ENCODE data around the gene CDC42EP2.

Gene CDC42EP2

DNA sequence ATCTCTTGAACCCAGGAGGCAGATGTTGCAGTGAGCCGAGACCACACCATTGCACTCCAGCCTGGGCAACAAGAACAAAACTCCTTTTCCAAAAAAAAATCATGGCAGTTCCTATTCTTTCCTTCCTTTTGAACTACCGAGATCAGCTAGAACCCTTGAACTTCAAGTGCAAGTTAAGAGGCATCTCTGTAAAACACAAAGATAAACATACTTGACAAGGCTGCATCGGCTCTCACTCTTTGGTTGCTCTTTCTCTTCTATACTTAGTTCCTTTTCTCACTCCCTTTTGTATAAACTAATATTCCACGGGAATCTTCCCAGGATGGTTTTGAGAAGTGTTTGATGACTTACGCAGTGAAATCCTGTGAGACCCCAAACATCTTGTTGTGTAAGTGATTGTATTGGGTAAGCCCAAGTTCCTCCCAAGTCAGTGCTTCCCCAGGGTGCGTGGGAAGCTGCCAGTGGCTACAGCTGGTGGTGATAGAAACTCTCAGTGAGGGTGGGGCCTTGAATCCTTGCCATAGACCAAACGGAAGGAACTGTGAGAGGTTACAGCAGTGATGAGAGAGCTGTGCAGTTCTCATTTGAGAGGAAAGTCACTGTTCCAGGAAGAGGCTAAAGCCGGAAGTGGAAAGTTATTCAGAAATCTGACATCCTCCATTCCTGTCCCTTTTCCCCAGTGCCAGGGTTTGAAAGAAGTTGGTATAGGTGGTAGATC is 24.1 kb upstream of the CDC42EP2 start:
- Mint-ChIP-seq H3K4me3 (no peak overlapping the region), H3K36me3 (peaks cover 34% of the 10 kb centered on the region)
- no peak for ATAC-seq (ENCODE audit: low read depth)

GRCh38 chr11:65291613-65292012 is 23.1 kb upstream of the CDC42EP2 start:
- H3K27me3 Mint-ChIP-seq = no peaks in the 10 kb centered on the region
- ATAC-seq (ENCODE audit: low read depth) (no peak), DNase-seq (ENCODE audit: low spot score in 2 of 2) (no peak)
- peaks cover 37% of the 10 kb centered on the region for H3K36me3 Mint-ChIP-seq
- H3K4me1 Mint-ChIP-seq = peaks cover 3% of the 10 kb centered on the region
- no peaks in the 10 kb centered on the region for H3K9me3 Mint-ChIP-seq
- no peak overlapping the region for H3K4me3 Mint-ChIP-seq
- no peak overlapping the region for H3K27ac Mint-ChIP-seq

More for the DNA sequence above, 24.1 kb upstream of the CDC42EP2 start:
- no peak for DNase-seq (ENCODE audit: low spot score in 2 of 2)
- H3K4me1 Mint-ChIP-seq = peaks cover 3% of the 10 kb centered on the region
- no peaks in the 10 kb centered on the region for H3K9me3 Mint-ChIP-seq
- H3K27ac Mint-ChIP-seq = peak overlapping the region; percentile 60
- H3K27me3 Mint-ChIP-seq = no peaks in the 10 kb centered on the region

DNA sequence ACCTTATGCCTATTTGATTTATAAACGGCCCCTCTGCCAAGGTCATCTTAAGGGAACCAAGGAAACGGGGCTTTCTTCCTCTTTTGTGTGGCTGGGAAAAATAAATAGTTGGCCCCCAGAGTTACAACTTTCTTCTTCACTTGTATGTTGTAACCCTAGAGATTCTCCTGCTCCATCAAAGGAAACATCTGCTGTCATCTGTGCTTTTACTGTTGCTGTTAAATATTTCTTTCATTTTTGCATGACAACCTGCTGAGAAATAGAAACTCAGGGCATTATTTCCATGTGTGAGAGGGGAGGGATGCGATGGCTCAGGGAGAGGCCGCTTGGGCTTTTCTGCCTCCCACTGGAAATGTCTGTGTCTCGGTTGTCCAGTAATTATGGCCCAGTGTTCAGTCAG is 21.8 kb upstream of the CDC42EP2 start:
- H3K27me3 Mint-ChIP-seq = no peaks in the 10 kb centered on the region
- no peak overlapping the region for H3K4me3 Mint-ChIP-seq
- ATAC-seq (ENCODE audit: low read depth) (no peak), DNase-seq (ENCODE audit: low spot score in 2 of 2) (no peak)
- peaks cover 34% of the 10 kb centered on the region for H3K36me3 Mint-ChIP-seq
- H3K4me1 Mint-ChIP-seq = peaks cover 3% of the 10 kb centered on the region
- H3K9me3 Mint-ChIP-seq = no peaks in the 10 kb centered on the region
- H3K27ac Mint-ChIP-seq = no peak overlapping the region

DNA sequence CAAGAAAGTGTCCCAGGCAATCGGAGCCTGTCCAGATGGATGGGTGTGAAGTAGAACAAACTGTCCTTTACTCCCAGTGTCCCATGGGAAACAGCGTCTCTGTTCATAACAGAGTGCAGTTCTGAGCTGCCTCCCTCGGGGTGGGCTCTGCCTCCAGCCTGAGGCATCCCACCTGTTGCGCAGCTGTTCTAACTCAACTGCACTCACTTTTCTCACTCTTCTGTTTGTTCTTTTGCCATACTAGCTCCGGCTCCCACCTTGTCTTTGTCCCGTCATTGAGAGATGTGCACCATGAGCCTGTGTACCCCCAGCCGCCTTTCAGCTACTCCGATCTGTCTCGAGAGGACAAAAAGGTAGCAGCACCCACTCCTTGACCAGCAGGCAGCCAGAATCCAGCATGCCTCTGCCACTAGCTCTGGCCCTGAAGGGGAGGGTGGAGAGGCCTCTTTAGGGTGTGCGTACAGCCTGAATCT is 20.7 kb upstream of the CDC42EP2 start:
- H3K27me3 Mint-ChIP-seq = no peaks in the 10 kb centered on the region
- H3K4me1 Mint-ChIP-seq = peaks cover 3% of the 10 kb centered on the region
- ATAC-seq (ENCODE audit: low read depth) (no peak), DNase-seq (ENCODE audit: low spot score in 2 of 2) (no peak)
- H3K4me3 Mint-ChIP-seq = no peak overlapping the region
- no peaks in the 10 kb centered on the region for H3K9me3 Mint-ChIP-seq
- peaks cover 35% of the 10 kb centered on the region for H3K36me3 Mint-ChIP-seq
- no peak overlapping the region for H3K27ac Mint-ChIP-seq

DNA sequence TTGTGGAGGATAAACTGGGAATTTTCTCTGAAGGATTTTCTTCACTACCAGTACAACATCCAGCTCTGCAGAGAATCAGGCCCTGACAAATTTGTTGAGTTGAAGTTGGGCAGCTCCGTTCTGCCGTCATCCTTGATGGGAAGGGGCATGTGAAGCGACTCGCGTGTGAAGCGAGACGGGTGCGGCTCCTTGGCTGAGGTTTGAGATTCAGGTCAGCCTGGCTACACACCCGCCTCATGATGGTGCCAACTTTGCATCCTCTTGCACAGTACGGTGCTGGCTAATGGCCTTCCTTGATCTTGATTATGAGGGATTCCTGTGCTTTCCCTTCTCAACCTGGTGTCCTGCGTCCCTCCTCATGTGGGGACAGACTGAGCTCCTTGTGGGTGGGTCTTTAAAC is 19.7 kb upstream of the CDC42EP2 start:
- no peaks in the 10 kb centered on the region for H3K27me3 Mint-ChIP-seq
- ATAC-seq (ENCODE audit: low read depth) (no peak), DNase-seq (ENCODE audit: low spot score in 2 of 2) (no peak)
- H3K36me3 Mint-ChIP-seq = peaks cover 31% of the 10 kb centered on the region
- H3K4me3 Mint-ChIP-seq = no peak overlapping the region
- peaks cover 3% of the 10 kb centered on the region for H3K4me1 Mint-ChIP-seq
- H3K27ac Mint-ChIP-seq = no peak overlapping the region
- H3K9me3 Mint-ChIP-seq = no peaks in the 10 kb centered on the region

DNA sequence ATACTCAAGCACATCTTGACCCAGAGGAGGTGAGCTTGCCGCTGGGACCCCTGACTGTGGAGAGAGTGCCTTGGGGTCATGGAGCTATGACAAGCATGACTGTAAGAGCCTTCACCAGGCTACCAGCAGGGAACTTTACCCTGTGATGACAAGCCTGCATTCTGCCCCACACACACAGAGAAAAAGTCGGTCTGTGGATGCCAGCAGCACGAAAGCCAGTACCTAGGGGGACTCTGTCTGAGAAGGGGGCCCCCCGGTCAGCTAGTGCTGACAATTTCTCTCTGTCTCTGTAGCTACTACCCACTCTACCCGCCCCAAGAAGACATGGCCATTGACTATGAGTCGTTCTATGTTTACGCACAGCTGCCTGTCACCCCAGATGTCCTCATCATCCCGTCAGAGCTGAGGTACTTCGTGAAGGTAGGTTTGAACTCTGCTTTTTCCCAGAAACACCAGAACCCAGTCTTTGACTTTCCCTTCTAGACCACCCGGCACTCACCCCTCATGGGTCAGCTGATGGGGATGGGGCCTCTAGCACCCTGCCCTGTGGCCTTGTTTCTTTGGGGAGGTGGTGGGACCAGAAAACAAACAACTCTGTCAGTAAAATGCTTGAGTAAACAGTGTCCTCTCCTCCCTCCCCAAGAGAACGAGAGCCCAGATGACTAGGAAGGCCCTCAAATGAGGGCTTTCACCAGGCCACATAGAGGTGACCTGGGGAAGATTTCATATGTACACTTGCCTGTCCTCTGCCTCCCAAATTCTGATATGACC is 18.9 kb upstream of the CDC42EP2 start:
- Mint-ChIP-seq H3K27ac (no peak overlapping the region), H3K27me3 (no peaks in the 10 kb centered on the region), H3K4me1 (no peaks in the 10 kb centered on the region), H3K4me3 (no peak overlapping the region), H3K9me3 (no peaks in the 10 kb centered on the region), H3K36me3 (peaks cover 26% of the 10 kb centered on the region)
- ATAC-seq (ENCODE audit: low read depth) (no peak), DNase-seq (ENCODE audit: low spot score in 2 of 2) (no peak)

DNA sequence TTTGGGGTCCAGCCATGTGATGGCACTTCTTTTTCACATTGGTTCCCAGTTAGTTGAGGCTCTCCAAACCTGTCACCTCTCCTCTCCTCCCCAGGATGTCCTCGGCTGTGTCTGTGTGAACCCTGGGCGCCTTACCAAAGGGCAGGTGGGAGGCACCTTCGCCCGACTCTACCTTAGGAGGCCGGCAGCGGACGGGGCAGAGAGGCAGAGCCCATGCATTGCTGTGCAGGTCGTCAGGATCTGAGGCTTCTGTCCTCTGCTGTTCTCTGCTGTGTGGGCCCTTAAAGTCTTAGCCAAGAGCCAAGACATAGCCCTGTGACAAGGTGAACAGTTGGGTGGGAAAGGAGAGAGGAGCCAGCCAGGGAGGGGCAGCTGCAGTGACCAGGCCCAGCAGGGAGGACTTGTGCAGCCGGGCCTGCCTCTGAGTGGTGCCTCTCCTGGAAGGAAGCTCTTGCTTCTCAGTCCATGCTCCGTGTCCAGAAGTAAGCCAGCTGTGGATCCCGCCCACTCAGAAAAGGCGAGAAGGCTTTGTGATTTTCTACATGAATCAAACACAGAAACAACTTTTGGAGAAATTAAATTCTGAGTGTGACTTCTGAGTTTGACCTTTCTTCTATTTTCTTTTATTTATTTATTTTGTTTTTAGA is 17.5 kb upstream of the CDC42EP2 start:
- DNase-seq (ENCODE audit: low spot score in 2 of 2) (no peak), ATAC-seq (ENCODE audit: low read depth) (no peak)
- no peaks in the 10 kb centered on the region for H3K27me3 Mint-ChIP-seq
- no peaks in the 10 kb centered on the region for H3K4me1 Mint-ChIP-seq
- H3K4me3 Mint-ChIP-seq = no peak overlapping the region
- H3K27ac Mint-ChIP-seq = no peak overlapping the region
- peaks cover 24% of the 10 kb centered on the region for H3K36me3 Mint-ChIP-seq
- no peaks in the 10 kb centered on the region for H3K9me3 Mint-ChIP-seq

DNA sequence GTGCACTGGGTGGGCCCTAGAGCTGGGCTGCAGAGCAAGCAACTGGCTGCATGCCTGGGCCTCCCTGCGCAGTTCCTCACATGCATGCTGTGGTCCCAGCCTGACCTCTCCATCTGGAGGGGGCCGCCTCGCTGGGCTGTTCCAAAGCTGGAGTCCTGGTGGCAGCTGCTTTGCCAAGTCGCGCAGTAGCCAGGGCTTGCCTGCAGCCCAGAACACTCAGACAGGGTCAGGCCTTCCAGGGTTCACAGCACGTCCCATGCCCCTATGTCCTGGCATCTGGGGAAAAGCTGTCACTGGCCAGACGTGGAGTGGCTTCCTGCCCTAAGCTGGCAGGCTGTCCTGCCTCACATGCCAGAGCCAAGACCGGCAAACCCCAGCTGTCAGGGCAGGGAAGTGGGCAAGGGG is 16.5 kb upstream of the CDC42EP2 start:
- DNase-seq (ENCODE audit: low spot score in 2 of 2) = no peak
- Mint-ChIP-seq H3K36me3 (peaks cover 22% of the 10 kb centered on the region), H3K27me3 (no peaks in the 10 kb centered on the region), H3K9me3 (no peaks in the 10 kb centered on the region), H3K27ac (no peak overlapping the region), H3K4me3 (no peak overlapping the region), H3K4me1 (no peaks in the 10 kb centered on the region)
- ATAC-seq (ENCODE audit: low read depth) = no peak

GRCh38 chr11:65298655-65299179 is 15.9 kb upstream of the CDC42EP2 start:
- ATAC-seq (ENCODE audit: low read depth) = no peak
- Mint-ChIP-seq H3K4me3 (no peak overlapping the region), H3K27me3 (no peaks in the 10 kb centered on the region), H3K9me3 (no peaks in the 10 kb centered on the region), H3K27ac (no peak overlapping the region), H3K4me1 (no peaks in the 10 kb centered on the region), H3K36me3 (peaks cover 20% of the 10 kb centered on the region)
- no peak for DNase-seq (ENCODE audit: low spot score in 2 of 2)

GRCh38 chr11:65300621-65301275 is 13.9 kb upstream of the CDC42EP2 start:
- no peak overlapping the region for H3K27ac Mint-ChIP-seq
- no peak overlapping the region for H3K4me3 Mint-ChIP-seq
- no peak for ATAC-seq (ENCODE audit: low read depth)
- H3K9me3 Mint-ChIP-seq = no peaks in the 10 kb centered on the region
- DNase-seq (ENCODE audit: low spot score in 2 of 2) = no peak
- H3K27me3 Mint-ChIP-seq = no peaks in the 10 kb centered on the region
- H3K4me1 Mint-ChIP-seq = peaks cover 3% of the 10 kb centered on the region
- peaks cover 14% of the 10 kb centered on the region for H3K36me3 Mint-ChIP-seq

GRCh38 chr11:65301491-65302329 is 13.0 kb upstream of the CDC42EP2 start:
- peaks cover 3% of the 10 kb centered on the region for H3K4me1 Mint-ChIP-seq
- H3K4me3 Mint-ChIP-seq = no peak overlapping the region
- no peaks in the 10 kb centered on the region for H3K27me3 Mint-ChIP-seq
- H3K36me3 Mint-ChIP-seq = peaks cover 10% of the 10 kb centered on the region
- no peak overlapping the region for H3K27ac Mint-ChIP-seq
- DNase-seq (ENCODE audit: low spot score in 2 of 2) (no peak), ATAC-seq (ENCODE audit: low read depth) (no peak)
- no peaks in the 10 kb centered on the region for H3K9me3 Mint-ChIP-seq

GRCh38 chr11:65303555-65303954 is 11.1 kb upstream of the CDC42EP2 start:
- Mint-ChIP-seq H3K4me3 (no peak overlapping the region), H3K36me3 (peaks cover 8% of the 10 kb centered on the region), H3K4me1 (peaks cover 3% of the 10 kb centered on the region), H3K27me3 (no peaks in the 10 kb centered on the region), H3K27ac (no peak overlapping the region), H3K9me3 (no peaks in the 10 kb centered on the region)
- ATAC-seq (ENCODE audit: low read depth) (no peak), DNase-seq (ENCODE audit: low spot score in 2 of 2) (no peak)

GRCh38 chr11:65304110-65304509 is 10.6 kb upstream of the CDC42EP2 start:
- Mint-ChIP-seq H3K27ac (no peak overlapping the region), H3K27me3 (no peaks in the 10 kb centered on the region), H3K36me3 (peaks cover 8% of the 10 kb centered on the region), H3K9me3 (no peaks in the 10 kb centered on the region), H3K4me1 (peaks cover 3% of the 10 kb centered on the region), H3K4me3 (no peak overlapping the region)
- ATAC-seq (ENCODE audit: low read depth) = no peak
- no peak for DNase-seq (ENCODE audit: low spot score in 2 of 2)

All from memory B cell (primary cell).